ENCODE data around the gene TRIM21.
A peak's percentile ranks its signal among the peaks of the same experiment; 100 is the strongest.
"Not testable (repeated sequence)": the region's sequence is repeated elsewhere in the genome, so short reads cannot be mapped to it uniquely, and the experiment has no call there.

The TRIM21 gene

DNA sequence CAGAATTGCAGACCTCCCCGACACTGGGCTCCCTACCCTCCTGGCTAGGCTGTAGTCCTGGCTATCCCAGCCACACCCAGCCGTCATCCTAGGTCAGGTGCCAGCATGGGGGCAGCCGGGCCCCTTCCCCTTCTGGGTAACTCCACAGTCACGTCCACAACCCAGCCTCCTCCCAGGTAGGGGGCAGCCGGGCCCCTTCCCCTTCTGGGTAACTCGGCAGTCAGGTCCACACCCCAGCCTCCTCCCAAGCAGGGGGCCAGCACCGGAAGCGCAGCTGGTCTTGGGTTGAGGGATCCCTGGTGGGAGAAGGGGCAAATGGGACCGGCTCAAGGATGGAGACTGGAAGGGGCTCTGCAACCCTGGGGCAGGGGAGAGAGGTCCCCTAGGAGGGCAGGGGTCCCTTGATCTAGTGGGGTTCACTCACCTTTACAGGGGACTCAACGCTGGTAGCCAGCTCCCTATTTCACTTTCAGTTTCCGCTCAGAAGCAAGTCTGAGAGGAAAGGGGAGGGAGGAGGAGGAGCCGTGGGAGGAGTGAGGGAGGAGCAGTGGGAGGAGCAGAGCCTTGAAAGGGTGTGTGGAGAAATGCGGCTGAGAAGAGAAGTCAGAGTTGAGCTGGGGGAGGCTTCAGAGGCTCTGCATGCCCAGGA lies at the start of gene TRIM21:
TRIM21 (minus strand) TSS at position 494 of the 649 bp plus-strand sequence. CDS start 3,293 bp downstream, outside the sequence.
- FAIRE-seq, result peak; percentile 58

- no peak for FAIRE-seq
Observed at GRCh38 chr11:4441515-4441914, 48.0 kb upstream of the TRIM21 start.

- FAIRE-seq, result no peak
Observed at GRCh38 chr11:4436411-4436810, 42.9 kb upstream of the TRIM21 start.

- FAIRE-seq, result no peak
Observed at GRCh38 chr11:4433856-4434255, 40.4 kb upstream of the TRIM21 start.

GRCh38 chr11:4430051-4430450 lies 36.5 kb upstream of the TRIM21 start:
- no peak for FAIRE-seq

DNA sequence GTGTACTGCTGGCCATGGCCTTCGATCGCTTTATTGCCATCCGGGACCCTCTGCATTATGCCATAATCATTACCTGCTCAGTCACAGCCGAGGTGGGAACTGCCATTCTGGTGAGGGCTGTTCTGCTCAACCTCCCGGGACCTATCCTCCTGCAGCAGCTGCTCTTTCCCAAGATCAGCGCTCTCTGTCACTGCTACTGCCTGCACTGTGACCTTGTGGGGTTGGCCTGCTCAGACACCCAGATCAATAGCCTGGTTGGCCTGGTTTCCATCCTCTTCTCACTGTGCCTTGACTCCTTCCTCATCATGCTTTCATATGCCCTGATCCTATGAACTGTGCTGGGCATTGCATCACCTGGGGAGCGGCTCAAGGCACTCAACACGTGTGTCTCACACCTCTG lies 24.9 kb upstream of the TRIM21 start:
- FAIRE-seq, result no peak

DNA sequence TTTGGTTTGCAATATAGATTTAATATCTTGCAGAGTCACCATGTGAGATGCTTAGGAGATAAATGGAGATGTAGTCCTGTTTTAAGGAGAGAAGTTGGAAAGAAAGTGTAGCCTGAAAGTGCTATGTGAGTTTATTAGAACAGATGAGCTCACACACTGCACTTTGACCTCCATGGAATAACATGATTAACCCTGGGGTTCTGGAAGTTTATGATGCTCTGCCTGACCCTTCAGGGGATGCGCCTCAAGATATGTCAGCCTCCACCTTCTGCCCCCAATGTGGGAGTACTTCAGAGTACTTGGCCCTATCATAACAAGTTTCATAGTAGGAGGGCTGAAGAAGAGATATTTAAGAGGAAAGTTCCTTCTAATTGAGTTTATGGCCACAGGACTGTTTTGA lies 23.3 kb upstream of the TRIM21 start:
- FAIRE-seq, result no peak

DNA sequence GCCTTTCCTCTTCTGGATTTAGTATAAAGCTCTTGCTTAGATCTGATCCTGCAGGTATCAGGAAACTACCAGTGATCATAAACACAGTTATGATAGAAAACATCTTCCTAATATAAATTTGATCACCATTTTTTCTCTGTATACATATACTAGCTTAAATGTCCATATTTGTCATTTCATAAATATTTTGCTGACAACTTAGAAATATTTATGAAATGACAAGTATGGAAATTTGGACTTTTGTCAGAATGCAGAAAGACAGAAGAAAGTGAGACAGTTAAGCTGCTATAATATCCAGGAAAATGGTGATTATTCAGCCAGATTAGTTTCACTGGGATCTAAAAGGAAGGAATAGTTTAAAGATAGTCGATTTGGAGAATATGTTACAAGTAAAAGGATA lies 22.8 kb upstream of the TRIM21 start:
- FAIRE-seq, result no peak

- not testable (repeated sequence) for FAIRE-seq
Observed at GRCh38 chr11:4406206-4406605, 12.7 kb upstream of the TRIM21 start.

- FAIRE-seq, result no peak
Observed at GRCh38 chr11:4393858-4394223, 339 bp upstream of the TRIM21 start.

DNA sequence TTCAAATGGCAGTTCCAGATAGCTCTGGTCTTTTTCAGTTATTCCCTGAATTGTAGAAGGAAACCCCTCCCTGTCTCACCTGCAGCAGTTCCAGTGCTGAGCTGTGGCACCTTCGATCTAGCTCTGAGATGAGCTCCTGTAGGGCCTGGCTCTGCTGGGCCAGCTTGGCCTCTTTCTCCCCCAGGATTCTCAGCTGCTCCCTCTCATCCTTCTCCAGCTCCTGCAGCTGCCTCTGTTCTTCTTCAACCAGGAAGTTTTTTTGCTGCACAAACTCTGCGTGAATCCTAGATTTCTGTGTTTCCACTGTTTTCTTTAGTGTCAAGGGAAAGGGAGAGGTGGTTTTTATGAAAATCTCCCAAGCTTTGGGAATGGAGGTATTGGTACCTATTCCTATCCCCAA lies 5.3 kb downstream of the TRIM21 start:
- FAIRE-seq, result no peak

DNA sequence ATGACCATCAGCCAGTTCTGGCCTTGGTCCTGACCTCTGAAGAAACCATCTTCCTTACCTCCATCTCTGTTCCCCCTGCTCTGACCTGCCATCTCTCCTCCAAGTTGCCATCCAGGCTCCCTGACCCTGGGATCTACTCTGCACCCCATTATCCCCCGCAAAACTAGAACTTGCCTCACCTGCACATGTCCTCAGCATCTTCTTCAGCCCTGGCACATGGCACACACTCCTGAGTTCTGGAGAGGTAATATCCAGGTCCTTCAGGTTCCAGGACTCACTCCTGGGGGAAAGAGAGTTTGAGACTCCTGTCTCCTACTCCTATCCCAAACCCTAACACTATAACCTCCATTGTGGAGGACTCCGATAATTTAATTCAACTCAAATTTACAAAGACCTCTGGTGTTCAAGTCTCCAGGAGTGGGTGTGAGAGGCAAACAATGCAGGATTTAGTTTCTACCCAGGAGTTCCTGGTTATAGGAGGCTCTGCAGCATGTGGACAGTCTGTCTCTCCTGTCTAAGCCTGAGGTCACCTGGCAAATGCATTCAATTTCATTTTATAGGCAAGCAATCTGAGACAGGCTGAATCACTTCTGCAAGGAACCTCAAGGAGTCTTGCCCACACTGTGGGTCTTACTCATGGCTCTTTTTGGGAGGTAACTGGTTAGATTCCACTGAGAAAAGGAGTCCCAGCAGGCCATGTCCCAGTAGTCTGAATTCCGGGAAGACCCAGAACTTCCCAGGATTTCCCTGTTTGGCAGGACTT lies 7.3 kb downstream of the TRIM21 start:
- no peak for FAIRE-seq

- FAIRE-seq, result no peak
Observed at GRCh38 chr11:4381901-4382300, 11.6 kb downstream of the TRIM21 start.

GRCh38 chr11:4375431-4376140 lies 17.9 kb downstream of the TRIM21 start:
- FAIRE-seq, result no peak

DNA sequence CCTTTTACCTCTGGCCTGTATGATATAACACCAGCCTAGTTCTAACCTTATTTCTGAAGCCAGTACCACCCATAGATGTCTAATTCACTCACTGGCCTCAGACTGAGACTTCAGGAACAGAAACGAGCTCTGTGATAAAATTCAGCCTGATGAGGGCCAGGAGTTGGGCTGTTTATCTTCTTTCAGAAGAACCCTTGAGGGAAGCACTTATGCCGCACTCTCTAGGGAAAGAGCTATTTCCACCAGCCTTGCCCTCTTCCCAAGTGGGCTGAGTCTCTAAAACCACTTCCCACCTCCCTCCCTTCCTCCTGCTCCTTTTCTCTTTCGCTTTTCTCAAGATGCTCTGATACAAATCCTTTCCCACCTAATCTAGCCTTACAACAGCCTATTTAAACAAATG lies 23.3 kb downstream of the TRIM21 start:
- FAIRE-seq, result no peak

DNA sequence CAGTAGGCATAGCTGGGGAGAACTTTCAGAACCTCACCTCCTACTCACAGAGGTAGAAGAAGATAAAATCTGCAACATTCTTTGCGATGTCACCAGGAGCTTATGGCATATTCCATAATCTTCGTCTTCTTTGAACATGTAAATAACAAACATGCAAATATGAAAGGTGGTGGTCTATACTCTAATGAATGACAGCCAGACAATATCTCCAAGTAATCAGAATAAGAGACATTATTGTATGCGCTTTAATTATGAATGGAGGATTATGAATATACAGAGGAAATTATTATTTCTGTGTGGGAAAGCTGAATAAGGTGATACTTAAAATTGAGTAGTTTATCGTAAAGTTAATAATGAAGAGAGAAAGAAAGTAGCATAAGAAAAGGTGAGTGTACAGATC lies 25.2 kb downstream of the TRIM21 start, which contains the start of gene OR52B4:
OR52B4 (minus strand) TSS at position 101 of the 400 bp plus-strand sequence; CDS start at position 10, 91 bp downstream.
- no peak for FAIRE-seq

- FAIRE-seq, result not testable (repeated sequence)
Observed at GRCh38 chr11:4348142-4348541, 45.4 kb downstream of the TRIM21 start.

GRCh38 chr11:4345366-4345765 lies 48.1 kb downstream of the TRIM21 start:
- FAIRE-seq, result not testable (repeated sequence)
